ENCODE data around the gene PLEKHA7.

DNA sequence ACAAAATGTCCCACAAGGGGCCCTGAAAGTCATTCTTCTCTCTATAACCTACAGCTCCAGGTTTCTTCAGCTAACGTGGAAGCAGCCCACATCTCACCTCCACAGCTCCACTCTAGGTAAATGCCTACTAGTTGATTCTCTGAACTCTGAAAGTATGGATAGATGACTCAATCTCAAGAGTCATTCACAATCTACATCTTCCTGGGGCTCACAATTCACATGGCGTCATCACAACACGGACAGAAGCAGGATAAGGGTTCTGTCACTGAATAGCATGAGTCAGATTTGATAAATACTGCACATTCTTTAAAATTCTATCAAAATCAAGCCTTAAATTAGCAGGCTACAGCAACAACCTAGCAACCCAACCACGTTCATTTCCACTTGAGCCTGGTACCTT lies 96.3 kb downstream of the PLEKHA7 start:
- TF ChIP-seq, protein P1, sequence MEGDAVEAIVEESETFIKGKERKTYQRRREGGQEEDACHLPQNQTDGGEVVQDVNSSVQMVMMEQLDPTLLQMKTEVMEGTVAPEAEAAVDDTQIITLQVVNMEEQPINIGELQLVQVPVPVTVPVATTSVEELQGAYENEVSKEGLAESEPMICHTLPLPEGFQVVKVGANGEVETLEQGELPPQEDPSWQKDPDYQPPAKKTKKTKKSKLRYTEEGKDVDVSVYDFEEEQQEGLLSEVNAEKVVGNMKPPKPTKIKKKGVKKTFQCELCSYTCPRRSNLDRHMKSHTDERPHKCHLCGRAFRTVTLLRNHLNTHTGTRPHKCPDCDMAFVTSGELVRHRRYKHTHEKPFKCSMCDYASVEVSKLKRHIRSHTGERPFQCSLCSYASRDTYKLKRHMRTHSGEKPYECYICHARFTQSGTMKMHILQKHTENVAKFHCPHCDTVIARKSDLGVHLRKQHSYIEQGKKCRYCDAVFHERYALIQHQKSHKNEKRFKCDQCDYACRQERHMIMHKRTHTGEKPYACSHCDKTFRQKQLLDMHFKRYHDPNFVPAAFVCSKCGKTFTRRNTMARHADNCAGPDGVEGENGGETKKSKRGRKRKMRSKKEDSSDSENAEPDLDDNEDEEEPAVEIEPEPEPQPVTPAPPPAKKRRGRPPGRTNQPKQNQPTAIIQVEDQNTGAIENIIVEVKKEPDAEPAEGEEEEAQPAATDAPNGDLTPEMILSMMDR (IDR thresholded peaks at IDR 0.05; ENCODE audit: low read depth, low read length), result no peak
- TF ChIP-seq POLR2A (IDR thresholded peaks at IDR 0.05; ENCODE audit: extremely low read depth, insufficient read length) (no peak), MYC (IDR thresholded peaks at IDR 0.05; ENCODE audit: low read depth, low read length) (no peak)
